GM03348 (cell line): ENCODE results near the gene MACROH2A1.

Source experiments
- DNase-seq: peaks from one replicate; pipeline ENCODE4 v3.0.0; 2012; ENCODE audit warnings: low spot score

The MACROH2A1 gene

GRCh38 chr5:135353952-135354721, 44.9 kb downstream of the MACROH2A1 start:
- DNase-seq = peak; percentile 90

DNA sequence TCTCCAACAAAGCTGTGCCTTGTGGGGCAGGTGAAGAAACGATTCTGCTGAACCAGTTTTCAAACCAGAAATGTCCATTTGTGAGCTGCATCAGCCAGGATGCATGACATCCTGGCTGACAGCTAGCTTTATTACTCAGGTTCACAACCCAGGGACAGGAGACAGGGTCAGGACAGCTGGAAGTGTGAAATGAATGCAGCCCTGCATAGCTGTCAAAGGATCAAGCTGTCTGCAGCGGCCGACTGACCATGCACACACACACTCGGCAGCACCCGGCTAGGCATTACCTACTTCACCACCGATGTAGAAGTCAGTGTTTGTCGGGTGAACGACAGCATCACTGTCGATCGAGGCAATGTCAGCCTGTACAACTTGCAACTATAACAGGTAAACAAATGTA, 48.5 kb downstream of the MACROH2A1 start:
- DNase-seq = no peak

DNA sequence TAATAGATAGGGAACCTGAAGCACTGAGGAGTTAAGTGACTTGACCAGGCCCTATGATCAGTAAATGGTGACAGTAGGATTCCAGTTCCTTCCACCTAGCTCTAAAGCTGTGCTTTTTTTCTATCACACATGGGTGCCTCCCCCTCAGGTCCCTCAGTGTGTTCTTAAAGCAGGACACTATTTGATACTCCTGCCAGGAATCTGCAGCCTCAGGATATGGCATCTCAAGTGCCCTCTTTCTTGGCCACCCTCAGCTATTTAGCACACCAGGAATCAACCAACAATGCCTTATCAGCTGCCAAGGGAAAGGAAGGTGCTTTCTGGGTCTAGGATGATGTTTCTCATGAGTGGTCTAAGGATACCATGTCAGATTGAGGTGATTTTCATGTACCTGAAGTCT, 49.1 kb downstream of the MACROH2A1 start:
- no peak for DNase-seq

GRCh38 chr5:135349451-135349850, 49.6 kb downstream of the MACROH2A1 start:
- DNase-seq = no peak

DNA sequence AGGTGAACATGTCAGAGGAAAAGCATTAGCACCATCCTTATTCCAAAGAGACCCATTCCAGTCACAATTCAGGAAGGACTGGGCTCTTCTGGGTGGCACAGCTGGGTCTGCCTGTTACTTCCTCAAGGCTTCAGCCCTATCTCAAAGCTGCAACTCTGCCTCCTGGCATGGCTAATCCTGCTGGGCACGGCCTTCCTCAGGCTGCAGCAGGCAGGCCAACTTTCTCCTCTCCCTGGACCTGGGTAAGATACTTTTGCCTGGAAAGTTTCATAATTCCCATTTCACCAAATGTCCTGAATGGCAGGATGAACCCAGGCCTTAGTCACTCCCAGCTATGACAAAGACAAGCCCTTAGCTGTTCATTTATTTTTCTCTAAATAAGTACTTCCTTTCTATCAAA, 50.1 kb downstream of the MACROH2A1 start:
- DNase-seq = no peak

DNA sequence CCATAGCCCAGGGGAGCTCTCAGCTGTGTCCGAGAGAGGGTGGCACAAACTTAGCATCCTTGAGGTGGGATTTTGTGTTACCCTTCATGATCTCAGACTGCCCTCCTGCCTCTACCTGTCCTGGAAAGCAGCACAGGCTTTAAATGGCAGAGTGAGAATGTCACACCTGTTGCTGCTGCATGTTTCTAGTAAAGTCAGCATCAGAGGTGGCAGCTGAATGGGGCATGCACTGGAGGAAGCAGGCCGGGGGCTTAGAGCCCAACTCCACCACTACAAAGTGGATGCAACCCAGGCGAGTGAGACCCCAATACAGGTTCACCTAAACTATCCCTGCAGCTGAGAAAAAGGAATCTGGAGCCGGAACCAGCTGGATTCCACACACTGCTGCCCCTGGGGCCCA, 51.6 kb downstream of the MACROH2A1 start:
- no peak for DNase-seq

GRCh38 chr5:135345956-135346731, 52.9 kb downstream of the MACROH2A1 start:
- no peak for DNase-seq

GRCh38 chr5:135344349-135344748, 54.7 kb downstream of the MACROH2A1 start:
- DNase-seq = no peak

DNA sequence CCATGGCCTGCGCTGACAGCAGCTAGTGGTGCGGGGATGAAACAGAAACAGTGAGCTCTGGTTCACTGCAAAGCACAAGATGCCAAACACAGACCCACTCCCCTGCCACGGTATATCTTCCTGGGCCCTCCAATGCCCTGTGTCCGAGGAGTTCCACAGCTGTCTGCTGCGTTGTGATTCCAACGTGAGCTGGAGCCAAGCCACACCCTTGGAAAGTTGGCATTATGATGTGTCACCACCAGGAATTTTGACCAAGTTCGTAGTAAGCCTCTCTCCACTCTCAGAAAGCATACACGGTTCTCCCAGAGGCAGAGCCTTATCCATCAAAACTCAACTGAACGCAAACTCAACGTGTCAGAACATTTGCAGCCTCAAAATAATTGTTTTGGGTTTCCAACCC, 55.6 kb downstream of the MACROH2A1 start:
- peak; percentile 39 for DNase-seq

GRCh38 chr5:135342551-135342875, 56.5 kb downstream of the MACROH2A1 start:
- DNase-seq = no peak

GRCh38 chr5:135341696-135342550, 57.1 kb downstream of the MACROH2A1 start:
- DNase-seq = no peak

- DNase-seq = no peak
These were observed 57.9 kb downstream of the MACROH2A1 start for GRCh38 chr5:135341016-135341666.

GRCh38 chr5:135340568-135340967, 58.5 kb downstream of the MACROH2A1 start:
- no peak for DNase-seq

DNA sequence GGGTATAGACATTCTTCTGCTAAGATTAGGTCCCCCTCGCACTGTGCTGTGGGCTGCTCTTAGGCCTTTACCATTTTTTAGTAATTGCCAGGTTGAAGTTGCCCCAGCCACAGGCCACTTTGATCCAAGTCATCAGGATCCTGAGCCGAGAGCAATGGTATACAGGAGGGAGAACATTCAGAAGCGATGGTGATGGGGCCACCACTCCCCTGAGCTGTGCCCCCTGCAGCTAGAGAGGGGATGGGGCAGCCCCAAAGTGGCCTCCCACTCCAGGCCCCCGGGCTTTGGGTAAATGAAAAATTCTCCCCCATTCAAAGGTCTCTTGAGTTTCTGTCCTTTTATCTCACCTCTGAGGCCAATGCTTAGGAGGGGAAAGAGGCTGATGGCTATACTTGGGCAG, 59.4 kb downstream of the MACROH2A1 start:
- DNase-seq = no peak

DNA sequence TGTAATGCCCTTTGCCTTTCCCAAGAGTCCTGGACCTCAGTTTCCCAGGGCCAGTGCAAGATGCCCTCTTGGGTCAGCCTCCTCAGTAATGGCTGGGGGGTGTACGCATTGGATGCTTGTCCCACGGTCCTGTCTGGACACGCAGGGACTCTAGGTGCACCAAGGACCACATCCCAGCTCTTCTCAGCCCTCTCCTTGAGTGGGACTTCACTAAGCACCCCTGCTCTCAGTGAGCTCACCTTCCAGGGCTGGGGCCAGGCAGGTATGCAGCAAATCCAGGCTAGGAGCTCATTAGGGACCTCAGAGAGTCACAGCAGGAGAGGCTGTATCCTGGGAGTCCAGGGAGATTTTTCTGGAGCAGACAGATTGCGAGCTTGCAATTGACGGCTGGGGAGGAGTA, 59.8 kb downstream of the MACROH2A1 start:
- DNase-seq = no peak

DNA sequence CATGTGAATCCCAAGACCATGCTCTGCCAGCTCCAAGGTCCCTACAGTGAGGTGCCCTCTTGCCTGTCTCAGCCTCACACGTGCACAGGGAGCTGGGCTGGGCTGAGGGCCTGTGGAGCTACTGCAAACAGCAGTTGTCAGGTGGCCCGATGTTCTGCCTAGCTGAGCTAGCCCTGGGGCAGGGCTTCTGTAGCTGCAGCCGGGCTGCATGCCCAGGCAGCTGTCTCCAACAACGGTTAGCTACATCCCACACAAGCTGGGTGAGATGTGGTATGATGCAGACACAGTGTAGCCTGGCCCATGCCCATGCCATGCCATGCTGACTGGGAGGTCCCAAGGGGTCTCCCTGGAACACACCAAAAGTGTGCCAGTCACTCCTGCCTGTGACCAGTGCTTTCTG, 62.0 kb downstream of the MACROH2A1 start:
- DNase-seq = no peak

DNA sequence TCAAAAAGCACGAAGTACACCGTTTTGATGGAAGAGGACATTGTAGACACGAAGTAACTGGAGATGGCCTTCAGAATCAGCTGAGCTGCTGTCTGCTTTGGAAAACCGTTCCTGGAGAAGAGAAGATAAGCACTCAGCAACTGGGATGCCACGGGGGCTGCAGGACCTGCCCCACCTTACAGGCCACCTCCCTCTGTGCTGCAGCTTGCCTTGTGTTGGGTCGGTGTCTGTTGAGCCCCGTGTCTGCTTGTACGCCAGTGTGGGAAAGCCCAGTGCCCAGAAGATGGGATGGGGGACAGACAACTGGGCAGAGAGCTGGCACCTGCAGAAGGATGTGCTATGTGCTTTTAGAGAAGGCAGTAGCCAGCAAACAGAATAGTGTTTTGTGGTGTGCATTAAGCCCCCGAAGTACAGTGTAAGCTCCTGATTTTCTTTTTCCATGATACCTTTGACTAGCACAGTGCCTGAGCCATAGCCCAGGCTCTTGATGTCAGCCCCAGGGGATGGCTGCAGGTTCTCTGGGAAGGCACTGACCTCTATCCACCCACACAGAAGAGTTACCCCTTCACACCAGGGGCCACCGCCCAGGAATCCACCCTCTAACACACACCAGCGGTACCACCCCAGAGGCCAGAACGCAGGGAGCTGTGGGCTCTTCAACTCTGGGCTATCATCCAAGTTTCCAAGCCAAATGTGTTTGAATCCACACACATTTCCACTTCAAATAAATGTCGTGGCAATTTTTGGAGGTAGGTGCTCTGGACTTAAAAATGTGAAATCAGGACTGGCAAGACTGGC, 63.8 kb downstream of the MACROH2A1 start:
- DNase-seq = no peak

DNA sequence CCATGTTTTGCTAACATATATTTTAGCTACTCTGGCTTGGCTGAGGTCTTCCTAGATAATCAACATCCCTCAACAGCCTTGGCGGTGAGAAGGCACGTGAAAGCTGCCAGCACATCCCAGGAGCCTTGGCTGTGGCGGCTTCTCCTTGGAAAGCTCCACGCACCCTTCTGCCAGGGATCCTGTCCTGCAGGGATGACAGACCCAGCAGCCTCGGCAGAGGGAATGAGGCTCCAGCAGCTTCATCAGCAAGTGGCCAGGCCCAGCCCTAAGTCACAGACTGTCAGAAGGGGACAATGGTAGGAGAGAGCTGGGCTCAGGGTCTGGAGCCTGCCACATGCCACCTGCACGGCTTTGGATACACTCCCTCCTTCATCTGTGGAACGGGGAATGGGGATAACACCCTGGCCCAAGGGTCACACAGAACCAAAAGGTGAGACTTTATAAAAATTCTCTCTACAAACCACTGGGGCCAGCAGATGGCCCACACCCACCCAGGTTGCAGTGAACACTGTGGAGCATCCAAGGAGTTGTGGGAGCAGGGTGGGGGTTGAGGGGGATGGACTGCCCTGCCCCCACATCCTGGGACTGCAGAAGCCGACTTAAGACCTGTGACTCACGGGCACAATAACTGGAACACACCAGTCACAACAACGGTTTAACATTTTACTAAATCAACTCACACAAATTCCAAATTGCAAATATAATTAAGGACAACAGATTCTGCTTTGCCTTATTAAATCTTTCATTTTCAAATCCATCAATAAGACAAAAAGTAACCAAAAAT, 65.1 kb downstream of the MACROH2A1 start:
- DNase-seq = no peak

GRCh38 chr5:135332519-135333150, 66.4 kb downstream of the MACROH2A1 start:
- peak; percentile 84 for DNase-seq

- no peak for DNase-seq
These were observed 67.4 kb downstream of the MACROH2A1 start for GRCh38 chr5:135331612-135332011.
